GM18861 (cell line): ENCODE results near the gene FNBP1.

Source experiments
- ATAC-seq: cut with Tn5 transposase; IDR thresholded peaks from one replicate; pipeline ENCODE4 v1.9.1; 2021; ENCODE audit not compliant: unreplicated experiment

The FNBP1 gene

DNA sequence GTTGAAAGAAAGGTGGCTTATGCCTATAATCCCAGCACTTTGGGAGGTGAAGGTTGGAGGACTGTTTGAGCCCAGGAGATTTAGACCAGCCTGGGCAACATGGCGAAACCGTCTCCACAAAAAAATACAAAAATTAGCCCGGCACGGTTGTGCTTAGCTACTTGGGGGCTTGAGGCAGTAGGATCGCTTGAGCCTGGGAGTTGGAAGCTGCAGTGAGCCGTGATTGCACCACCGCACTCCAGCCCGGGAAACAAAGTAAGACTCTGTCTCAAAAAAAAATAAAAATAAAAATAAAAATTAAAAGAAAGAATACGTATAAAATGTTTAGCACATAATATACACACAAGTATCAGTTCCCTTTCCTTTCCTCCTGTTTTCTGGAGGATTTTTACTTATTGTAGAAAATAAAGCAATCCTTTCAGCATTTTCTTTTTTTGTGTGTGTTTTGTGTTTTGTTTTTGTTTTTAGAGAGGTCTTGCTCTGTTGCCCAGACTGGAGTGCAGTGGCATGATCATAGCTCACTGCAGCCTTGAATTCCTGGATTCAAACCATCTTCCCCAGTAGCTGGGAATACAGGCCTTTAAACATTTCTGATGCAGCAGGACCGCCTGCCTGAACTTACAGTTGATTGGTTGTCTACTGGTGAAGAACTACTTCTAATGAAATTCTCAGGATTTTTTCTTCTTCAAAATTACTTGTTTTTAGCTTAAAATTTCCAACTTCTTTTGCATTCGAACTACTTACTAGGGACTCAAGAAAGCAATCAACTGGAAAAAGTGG lies 6.6 kb upstream of the FNBP1 start:
- ATAC-seq = no peak

GRCh38 chr9:130045725-130046450 lies 2.9 kb upstream of the FNBP1 start:
- no peak for ATAC-seq

DNA sequence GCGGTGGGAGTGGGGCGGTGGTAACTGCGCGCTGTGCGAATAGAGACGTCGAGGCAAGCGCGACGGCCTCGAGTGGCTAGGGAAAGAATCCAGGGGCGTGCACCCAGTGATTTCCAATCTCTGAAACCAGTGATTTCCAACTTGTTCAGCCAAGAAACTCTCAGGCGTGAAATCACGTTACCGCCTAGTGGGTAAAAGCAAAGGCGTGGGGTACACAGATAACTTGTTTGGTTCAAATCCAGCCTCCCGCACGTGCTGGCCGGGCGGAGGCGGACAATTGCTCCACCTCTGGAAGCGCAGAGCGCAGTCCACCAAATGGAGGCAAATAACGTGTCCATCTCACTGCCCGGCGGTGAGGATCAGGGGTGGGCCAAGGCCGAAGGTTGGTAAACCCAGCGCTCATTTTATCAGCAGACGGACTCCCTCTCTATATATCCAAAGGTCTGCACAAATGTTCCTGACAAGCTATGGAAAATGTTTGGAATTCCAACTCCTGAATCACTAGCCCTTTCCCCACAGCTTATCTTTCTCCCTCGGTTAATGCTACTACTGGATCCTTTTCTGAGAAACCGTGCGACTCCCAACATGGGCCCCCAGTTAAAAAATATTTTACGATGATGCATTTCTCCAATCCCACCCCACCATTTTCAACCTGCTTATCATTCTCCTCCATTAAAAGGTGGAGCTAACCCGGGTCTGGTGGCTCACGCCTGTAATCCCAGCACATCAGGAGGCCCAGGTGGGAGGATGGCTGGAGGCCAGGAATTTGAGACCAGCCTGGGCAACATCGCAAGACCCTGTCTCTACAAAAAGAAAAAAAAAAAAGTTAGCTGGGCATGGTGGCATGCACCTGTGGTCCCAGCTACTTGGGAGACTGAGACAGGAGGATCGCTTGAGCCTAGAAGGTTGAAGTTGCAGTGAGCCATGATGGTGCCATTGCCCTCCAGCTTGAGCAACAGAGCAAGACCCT lies 950 bp upstream of the FNBP1 start:
- ATAC-seq = no peak

- ATAC-seq = no peak
These were observed 544 bp downstream of the FNBP1 start for GRCh38 chr9:130042406-130042884.

DNA sequence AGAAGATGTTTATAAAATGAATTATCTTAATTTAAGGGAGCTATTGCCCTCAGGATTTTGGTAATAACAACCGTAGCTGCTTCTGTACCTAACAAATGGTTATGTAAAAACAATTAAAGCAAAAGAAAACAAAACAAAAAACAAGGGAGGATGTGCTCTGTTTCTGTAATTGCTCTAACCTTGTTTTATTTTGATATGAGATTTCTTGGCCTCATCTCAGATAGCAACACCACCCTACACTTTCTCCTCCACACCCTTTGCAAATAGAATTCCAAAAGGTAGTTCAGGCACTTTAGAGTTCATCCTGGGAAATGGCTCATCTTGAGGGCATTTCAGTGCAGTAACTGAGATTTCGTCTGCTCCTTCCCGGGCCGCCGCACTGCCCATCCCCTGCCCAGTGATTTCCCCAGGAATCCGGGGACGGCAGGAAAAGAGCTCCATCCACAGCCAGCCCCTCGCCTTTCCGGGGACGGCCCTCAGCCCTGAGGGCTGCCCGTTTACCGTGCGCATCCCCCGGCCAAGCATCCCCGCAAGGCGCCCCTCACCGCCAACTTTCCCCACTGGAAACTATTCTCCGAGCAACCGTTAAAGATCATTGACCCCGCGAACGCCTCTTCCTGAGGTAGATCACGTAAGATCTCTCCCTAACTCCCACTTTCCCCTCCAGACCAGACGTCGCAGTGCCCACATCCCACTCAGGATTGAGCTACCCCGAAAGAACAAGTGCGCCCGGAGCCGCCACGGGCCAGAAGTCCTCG lies 1.2 kb downstream of the FNBP1 start:
- no peak for ATAC-seq

GRCh38 chr9:130040984-130041647 lies 1.9 kb downstream of the FNBP1 start:
- no peak for ATAC-seq

- peak; percentile 30 for ATAC-seq
These were observed 3.4 kb downstream of the FNBP1 start for GRCh38 chr9:130039528-130040147.

- no peak for ATAC-seq
These were observed 6.9 kb downstream of the FNBP1 start for GRCh38 chr9:130036099-130036498.

- ATAC-seq = no peak
These were observed 8.4 kb downstream of the FNBP1 start for GRCh38 chr9:130034570-130034969.

DNA sequence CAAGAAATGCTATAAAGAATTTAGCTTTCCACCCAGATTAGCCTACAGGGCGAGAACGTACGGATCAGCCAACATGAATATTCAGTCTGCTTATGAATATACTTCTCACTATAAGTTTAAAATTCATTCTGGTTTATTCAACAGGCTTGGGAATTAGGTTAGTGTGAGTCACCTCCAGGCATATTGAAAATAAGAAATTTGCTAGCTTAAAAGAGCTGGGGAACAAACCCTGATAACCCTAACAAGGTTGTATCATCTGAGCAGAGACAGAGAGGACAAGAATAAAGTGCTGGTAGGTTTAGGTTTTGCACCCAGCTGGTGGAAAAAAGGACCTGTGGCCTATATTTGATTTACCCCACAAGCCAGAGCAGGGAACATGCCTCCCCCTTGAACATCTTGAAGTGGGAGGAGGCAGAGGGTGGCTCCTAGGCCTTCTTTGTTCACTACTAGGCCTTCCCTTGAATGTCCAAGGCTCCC lies 12.3 kb downstream of the FNBP1 start:
- ATAC-seq = no peak

- peak; percentile 30 for ATAC-seq
These were observed 13.6 kb downstream of the FNBP1 start for GRCh38 chr9:130029223-130029973.

- ATAC-seq = no peak
These were observed 14.3 kb downstream of the FNBP1 start for GRCh38 chr9:130028493-130029222.

GRCh38 chr9:130027533-130028365 lies 15.2 kb downstream of the FNBP1 start:
- ATAC-seq = no peak

DNA sequence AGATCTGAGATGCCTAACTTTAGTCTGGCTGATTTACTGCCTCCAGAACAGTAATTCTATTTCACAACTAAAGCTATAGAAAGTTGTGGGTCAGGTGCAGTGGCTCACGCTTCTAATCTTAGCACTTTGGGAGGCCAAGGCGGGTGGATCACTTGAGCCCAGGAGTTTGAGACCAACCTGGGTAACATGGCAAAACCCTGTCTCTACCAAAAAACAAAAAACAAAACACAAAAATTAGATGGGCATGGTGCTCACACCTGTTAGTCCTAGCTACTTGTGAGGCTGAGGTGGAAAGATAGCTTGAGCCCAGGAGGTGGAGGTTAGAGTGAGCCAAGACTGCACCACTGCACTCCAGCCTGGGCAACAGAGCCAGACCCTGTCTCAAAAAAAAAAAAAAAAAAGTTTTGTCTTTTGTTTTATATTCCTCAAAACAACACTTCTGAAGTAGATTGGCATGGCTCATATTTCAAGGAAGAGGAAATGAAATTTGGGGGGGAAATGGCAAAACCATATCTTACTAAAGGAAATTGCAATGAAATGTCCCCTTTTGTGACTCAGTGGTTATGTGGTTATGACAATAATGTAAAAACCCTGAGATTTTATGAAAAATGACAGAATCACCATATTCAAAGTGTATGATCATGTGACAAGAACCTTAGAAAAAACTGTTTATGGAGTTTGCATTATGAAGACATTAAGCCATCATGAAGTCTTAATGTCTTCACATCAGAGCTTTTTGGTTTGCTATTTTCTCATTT lies 16.2 kb downstream of the FNBP1 start:
- no peak for ATAC-seq

DNA sequence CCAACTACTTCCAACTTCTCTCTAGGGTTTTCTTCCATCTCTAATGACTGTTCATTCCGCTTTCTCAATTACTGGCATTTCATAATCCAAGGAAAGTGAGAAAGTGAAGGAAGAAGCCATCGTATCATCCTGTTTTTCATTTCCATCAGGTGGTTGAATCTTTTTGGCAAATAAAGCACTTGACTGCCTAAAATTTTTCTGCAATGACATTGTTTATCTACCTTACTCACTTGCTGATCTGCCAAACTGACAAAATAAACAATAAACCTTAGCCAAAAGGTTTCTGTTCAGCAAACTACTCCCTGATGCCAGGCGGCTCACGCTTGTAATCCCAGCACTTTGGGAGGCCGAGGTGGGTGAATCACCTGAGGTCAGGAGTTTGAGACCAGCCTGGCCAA lies 18.4 kb downstream of the FNBP1 start:
- ATAC-seq = no peak

GRCh38 chr9:130023994-130024596 lies 18.9 kb downstream of the FNBP1 start:
- no peak for ATAC-seq
